Smooth muscle cell (in vitro differentiated cells): ENCODE data around the gene PSMG2. TPM values are rescaled to one million over a fixed set of nuclear protein-coding genes. Genes with fewer than 3 reads are reported as not detected.
A peak's percentile ranks its signal among the peaks of the same experiment; 100 is the strongest.

Source experiments
- DNase-seq: peaks from one replicate; lab custom pipeline; 2025; ENCODE audit not compliant: unreplicated experiment; lab: John Stamatoyannopoulos, UW
- H2AFZ ChIP-seq: fragments of 200-600 bp; sonication (generic); 2 replicates; pipeline ENCODE4 v1.6.0; 2016; ENCODE audit warnings: antibody characterized with exemption, low read depth, mild to moderate bottlenecking
- H3F3A ChIP-seq: fragments of 200-600 bp; sonication (generic); 2 replicates; pipeline ENCODE4 v1.6.0; 2017; ENCODE audit warnings: antibody characterized with exemption, low read depth
- H3K27ac ChIP-seq: fragments of 200-600 bp; sonication (generic); 2 replicates; pipeline ENCODE4 v1.5.1; 2016; ENCODE audit warnings: low read depth, mild to moderate bottlenecking
- H3K27me3 ChIP-seq: fragments of 200-600 bp; sonication (generic); 2 replicates; pipeline ENCODE4 v1.6.1; 2016; ENCODE audit warnings: low read depth, mild to moderate bottlenecking
- H3K36me3 ChIP-seq: fragments of 200-600 bp; sonication (generic); 2 replicates; pipeline ENCODE4 v1.5.1; 2016; ENCODE audit warnings: low read depth
- H3K4me1 ChIP-seq: fragments of 200-600 bp; sonication (generic); 2 replicates; pipeline ENCODE4 v1.5.1; 2016; ENCODE audit warnings: low read depth
- H3K4me2 ChIP-seq: fragments of 200-600 bp; sonication (generic); 2 replicates; pipeline ENCODE4 v1.6.0; 2016; ENCODE audit warnings: mild to moderate bottlenecking
- H3K4me3 ChIP-seq: fragments of 200-600 bp; sonication (generic); 2 replicates; pipeline ENCODE4 v1.5.1; 2016; ENCODE audit warnings: mild to moderate bottlenecking
- H3K79me2 ChIP-seq: fragments of 200-600 bp; sonication (generic); 2 replicates; pipeline ENCODE4 v1.6.0; 2016; ENCODE audit warnings: low read depth, mild to moderate bottlenecking
- H3K9ac ChIP-seq: fragments of 200-600 bp; sonication (generic); 2 replicates; pipeline ENCODE4 v1.6.0; 2016; ENCODE audit warnings: low read depth
- H3K9me3 ChIP-seq: fragments of 200-600 bp; sonication (generic); replicated peaks from 2 replicates; pipeline ENCODE4 v1.5.1; 2016; ENCODE audit warnings: low read depth
- H4K20me1 ChIP-seq: fragments of 200-600 bp; sonication (generic); 2 replicates; pipeline ENCODE4 v1.6.0; 2016; ENCODE audit warnings: low read depth
- WGBS: methylation state at CpG from one replicate; pipeline ENCODE4 v1.1.7; 2016; ENCODE audit warnings: low lambda C conversion rate; 5-methylcytosine and 5-hydroxymethylcytosine counted together
- polyA plus RNA-seq: library from polyadenylated mRNA; unstranded; fragments of >200 nt; fragmentation: Nextera tagmentation; extraction: Ambion mirVana; gene quantifications from 2 replicates; pipeline ENCODE4 v1.2.1, GENCODE V29; 2016
- total RNA-seq: library from RNA; depleted of rRNA; stranded (reverse); fragments of >200 nt; gene quantifications from 2 replicates; pipeline ENCODE4 v1.2.3, GENCODE V29; 2014
- TF ChIP-seq, protein P1 (sequence below): fragments of 200-600 bp; sonication (generic); IDR thresholded peaks from 2 replicates; pipeline ENCODE4 v1.5.1; 2017; ENCODE audit warnings: borderline replicate concordance, mild to moderate bottlenecking, antibody characterized with exemption; ENCODE audit not compliant: insufficient read depth, poor library complexity, severe bottlenecking

Gene PSMG2
- total and polyA plus RNA-seq, 2 experiments from 2014 or later, result 71.3 to 80.1 TPM

DNA sequence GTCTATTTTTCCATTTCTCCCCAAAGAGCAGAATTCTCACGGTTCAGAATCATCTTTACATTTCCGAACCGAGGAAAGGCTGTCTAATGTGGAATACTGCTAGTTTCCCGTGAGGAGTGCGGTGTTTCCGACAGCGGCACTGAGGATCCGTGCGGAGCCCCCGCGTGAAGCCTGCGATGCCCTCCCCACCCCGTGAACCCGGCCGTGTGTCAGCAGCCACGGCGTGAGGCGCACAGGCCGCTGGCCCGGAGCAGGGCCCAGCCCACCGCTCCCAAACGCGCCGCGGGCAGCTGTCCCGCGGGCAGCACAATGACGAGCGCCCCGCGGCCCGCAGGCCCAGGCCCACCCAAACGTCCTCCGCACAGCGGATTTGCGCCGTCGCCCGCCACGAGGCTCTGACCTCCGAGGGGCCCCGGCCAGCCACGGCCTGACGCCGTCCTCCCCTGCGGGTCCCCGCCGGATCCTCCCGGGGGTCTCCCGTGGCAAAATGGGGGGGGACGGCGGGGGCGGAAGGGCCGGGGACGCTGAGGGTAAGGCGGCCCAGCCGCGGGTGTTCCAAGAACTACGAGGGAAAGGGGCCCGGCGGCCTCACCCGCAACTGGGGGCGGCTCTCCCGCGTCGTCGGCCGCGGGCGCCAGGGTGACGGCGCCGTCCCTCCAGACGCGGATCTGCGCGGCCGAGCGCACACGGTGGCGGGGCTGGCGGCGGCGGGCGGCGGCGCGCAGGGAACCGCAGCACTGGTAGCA lies 45.7 kb upstream of the PSMG2 start:
- DNase-seq, result peak; percentile 26
- H2AFZ ChIP-seq, result peak overlapping the region; percentile 97
- TF ChIP-seq, protein P1, sequence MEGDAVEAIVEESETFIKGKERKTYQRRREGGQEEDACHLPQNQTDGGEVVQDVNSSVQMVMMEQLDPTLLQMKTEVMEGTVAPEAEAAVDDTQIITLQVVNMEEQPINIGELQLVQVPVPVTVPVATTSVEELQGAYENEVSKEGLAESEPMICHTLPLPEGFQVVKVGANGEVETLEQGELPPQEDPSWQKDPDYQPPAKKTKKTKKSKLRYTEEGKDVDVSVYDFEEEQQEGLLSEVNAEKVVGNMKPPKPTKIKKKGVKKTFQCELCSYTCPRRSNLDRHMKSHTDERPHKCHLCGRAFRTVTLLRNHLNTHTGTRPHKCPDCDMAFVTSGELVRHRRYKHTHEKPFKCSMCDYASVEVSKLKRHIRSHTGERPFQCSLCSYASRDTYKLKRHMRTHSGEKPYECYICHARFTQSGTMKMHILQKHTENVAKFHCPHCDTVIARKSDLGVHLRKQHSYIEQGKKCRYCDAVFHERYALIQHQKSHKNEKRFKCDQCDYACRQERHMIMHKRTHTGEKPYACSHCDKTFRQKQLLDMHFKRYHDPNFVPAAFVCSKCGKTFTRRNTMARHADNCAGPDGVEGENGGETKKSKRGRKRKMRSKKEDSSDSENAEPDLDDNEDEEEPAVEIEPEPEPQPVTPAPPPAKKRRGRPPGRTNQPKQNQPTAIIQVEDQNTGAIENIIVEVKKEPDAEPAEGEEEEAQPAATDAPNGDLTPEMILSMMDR, result no peak
- no peaks in the 10 kb centered on the region for H3K27me3 ChIP-seq
- H3K9me3 ChIP-seq, result no peaks in the 10 kb centered on the region
- peaks cover 44% of the 10 kb centered on the region for H3K79me2 ChIP-seq
- H3K4me1 ChIP-seq, result peaks cover 3% of the 10 kb centered on the region
- peak overlapping the region; percentile 92 for H3K4me3 ChIP-seq
- peak overlapping the region; percentile 97 for H3K9ac ChIP-seq
- WGBS, result 2% methylated on average over 34 of the region's 89 CpGs
- H3K4me2 ChIP-seq, result peak overlapping the region; percentile 96
- peak overlapping the region; percentile 94 for H3K27ac ChIP-seq
- no peaks in the 10 kb centered on the region for H3K36me3 ChIP-seq
- peaks cover 16% of the 10 kb centered on the region for H3F3A ChIP-seq
- peaks cover 43% of the 10 kb centered on the region for H4K20me1 ChIP-seq

GRCh38 chr18:12657684-12658425 lies 45.0 kb upstream of the PSMG2 start, which contains the start of gene SPIRE1:
Gene SPIRE1, minus strand, starts transcription at chr18:12658107. Its CDS starts 241 bp downstream, at chr18:12657866.
- H3K4me3 ChIP-seq, result peak within 1 kb of the TSS; percentile 92
- H3K4me1 ChIP-seq, result no peaks in the 10 kb centered on the region
- no peaks in the 10 kb centered on the region for H3K27me3 ChIP-seq
- no peaks in the 10 kb centered on the region for H3K9me3 ChIP-seq
- H3K79me2 ChIP-seq, result peaks cover 36% of the 10 kb centered on the region
- DNase-seq, result peak; percentile 32
- peak within 1 kb of the TSS; percentile 97 for H2AFZ ChIP-seq
- TF ChIP-seq, protein P1, result no peak
- H4K20me1 ChIP-seq, result peaks cover 36% of the 10 kb centered on the region
- peak within 1 kb of the TSS; percentile 94 for H3K27ac ChIP-seq
- 1% methylated on average over 61 of the region's 112 CpGs for WGBS
- no peaks in the 10 kb centered on the region for H3K36me3 ChIP-seq
- peak within 1 kb of the TSS; percentile 96 for H3K4me2 ChIP-seq
- peak within 1 kb of the TSS; percentile 97 for H3K9ac ChIP-seq
- peaks cover 16% of the 10 kb centered on the region for H3F3A ChIP-seq

- no peaks in the 10 kb centered on the region for H3K36me3 ChIP-seq
- no peak for DNase-seq
Observed at GRCh38 chr18:12658426-12659138, 44.3 kb upstream of the PSMG2 start.

More at GRCh38 chr18:12658426-12659138, 44.3 kb upstream of the PSMG2 start:
- Histone ChIP-seq H2AFZ (peak overlapping the region; percentile 95), H3K9ac (peak overlapping the region; percentile 35), H4K20me1 (peaks cover 28% of the 10 kb centered on the region), H3K27ac (peak overlapping the region; percentile 53), H3K9me3 (no peaks in the 10 kb centered on the region), H3K4me1 (no peaks in the 10 kb centered on the region), H3K4me2 (peak overlapping the region; percentile 96), H3K4me3 (peak overlapping the region; percentile 92), H3F3A (peaks cover 16% of the 10 kb centered on the region), H3K79me2 (peaks cover 29% of the 10 kb centered on the region), H3K27me3 (no peaks in the 10 kb centered on the region)
- 10% methylated on average over 32 of the region's 42 CpGs for WGBS
- TF ChIP-seq, protein P1, result no peak
